ENCODE measurements around the gene CLDN2. TPM values are rescaled to one million over a fixed set of nuclear protein-coding genes. Genes with fewer than 3 reads are reported as not detected.
"Not testable (repeated sequence)": the region's sequence is repeated elsewhere in the genome, so short reads cannot be mapped to it uniquely, and the experiment has no call there.

Gene CLDN2
- total RNA-seq, 4 donors from 2014 or later, result 0.11 to 0.17 TPM; not detected in 2

DNA sequence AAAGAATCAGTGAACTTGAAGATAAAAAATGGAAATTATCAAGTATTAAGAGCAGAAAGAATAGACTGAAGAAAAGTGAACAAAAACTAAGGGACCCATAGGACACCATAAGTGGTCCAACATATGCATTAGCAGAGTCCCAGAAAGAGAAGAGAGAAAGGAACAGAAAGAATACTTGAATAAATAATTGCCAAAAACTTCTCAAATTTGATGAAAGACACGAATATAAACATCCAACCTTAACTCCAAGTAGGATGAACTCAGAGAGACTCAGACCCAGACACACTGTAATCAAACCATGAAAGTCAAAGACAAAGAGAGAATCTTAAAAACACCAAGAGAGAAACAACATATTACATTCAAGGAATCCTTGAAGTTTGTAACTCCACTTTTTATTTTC lies 44.1 kb downstream of the CLDN2 start:
- DNase-seq (ENCODE audit: extremely low spot score), result no peak
- H3K4me1 ChIP-seq, result no peaks in the 10 kb centered on the region
- TF ChIP-seq EP300 (IDR thresholded peaks at IDR 0.05) (no peak), POLR2AphosphoS5 (IDR thresholded peaks at IDR 0.05) (no peak), POLR2A (IDR thresholded peaks at IDR 0.05; ENCODE audit: low read depth) (no peak)
- TF ChIP-seq, protein P1, sequence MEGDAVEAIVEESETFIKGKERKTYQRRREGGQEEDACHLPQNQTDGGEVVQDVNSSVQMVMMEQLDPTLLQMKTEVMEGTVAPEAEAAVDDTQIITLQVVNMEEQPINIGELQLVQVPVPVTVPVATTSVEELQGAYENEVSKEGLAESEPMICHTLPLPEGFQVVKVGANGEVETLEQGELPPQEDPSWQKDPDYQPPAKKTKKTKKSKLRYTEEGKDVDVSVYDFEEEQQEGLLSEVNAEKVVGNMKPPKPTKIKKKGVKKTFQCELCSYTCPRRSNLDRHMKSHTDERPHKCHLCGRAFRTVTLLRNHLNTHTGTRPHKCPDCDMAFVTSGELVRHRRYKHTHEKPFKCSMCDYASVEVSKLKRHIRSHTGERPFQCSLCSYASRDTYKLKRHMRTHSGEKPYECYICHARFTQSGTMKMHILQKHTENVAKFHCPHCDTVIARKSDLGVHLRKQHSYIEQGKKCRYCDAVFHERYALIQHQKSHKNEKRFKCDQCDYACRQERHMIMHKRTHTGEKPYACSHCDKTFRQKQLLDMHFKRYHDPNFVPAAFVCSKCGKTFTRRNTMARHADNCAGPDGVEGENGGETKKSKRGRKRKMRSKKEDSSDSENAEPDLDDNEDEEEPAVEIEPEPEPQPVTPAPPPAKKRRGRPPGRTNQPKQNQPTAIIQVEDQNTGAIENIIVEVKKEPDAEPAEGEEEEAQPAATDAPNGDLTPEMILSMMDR (IDR thresholded peaks at IDR 0.05), result no peak
- intact Hi-C loops (cut with DNase I), result no loop called here
- no peak overlapping the region for H3K27ac ChIP-seq (replicated peaks in 1 of 4)
- H3K27me3 ChIP-seq, result no peaks in the 10 kb centered on the region
- H3K36me3 ChIP-seq, result peaks cover 5 to 22% (median 11%) of the 10 kb centered on the region in 4 donors
- 46% methylated on average over 1 of the region's 1 CpG for WGBS
- no peak overlapping the region for H3K4me3 ChIP-seq
- peaks cover 0 to 6% (median 0%) of the 10 kb centered on the region in 4 donors for H3K9me3 ChIP-seq

DNA sequence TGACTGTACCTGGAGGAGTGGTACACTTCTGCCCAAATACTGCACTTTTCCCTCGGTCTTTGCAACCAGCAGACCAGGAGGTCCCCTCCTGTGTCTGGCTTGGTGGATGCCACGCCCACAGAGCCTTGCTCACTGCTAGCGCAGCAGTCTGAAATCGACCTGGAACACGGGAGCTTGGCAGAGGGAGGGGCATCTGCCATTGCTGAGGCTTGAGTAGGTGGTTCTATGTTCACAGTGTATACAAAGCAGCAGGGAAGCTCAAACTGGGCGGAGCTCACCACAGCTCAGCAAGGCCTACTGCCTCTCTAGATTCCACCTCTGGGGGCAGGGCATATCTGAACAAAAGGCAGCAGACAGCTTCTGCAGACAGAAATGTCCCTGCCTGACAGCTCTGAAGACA lies 46.3 kb downstream of the CLDN2 start:
- H3K4me1 ChIP-seq, result not testable (repeated sequence)
- WGBS, result 80% methylated on average over 1 of the region's 6 CpGs

DNA sequence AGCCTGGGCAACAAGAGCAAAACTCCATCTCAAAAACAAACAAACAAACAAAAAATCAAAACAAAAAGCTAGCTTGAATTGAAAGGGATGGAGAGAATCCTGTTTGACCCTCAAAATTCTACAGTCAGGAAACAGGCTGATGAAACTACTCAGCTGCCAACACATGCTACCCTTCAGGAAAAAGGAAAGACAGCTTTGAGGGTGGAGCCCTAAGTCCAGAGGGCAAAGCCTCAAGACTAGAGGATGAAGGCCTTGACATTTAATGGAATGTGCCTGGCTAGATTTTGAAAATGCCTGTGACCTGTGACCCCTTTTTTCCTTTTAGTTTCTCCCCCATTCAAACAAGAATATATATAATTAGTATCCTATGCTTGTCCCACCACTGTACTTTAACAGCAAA lies 52.7 kb downstream of the CLDN2 start:
- Histone ChIP-seq H3K27me3 (no peaks in the 10 kb centered on the region), H3K36me3 (no peaks in the 10 kb centered on the region), H3K9me3 (peaks cover 0 to 4% (median 0%) of the 10 kb centered on the region in 4 donors), H3K4me3 (no peak overlapping the region), H3K4me1 (no peaks in the 10 kb centered on the region), H3K27ac (replicated peaks in 1 of 4) (no peak overlapping the region)
- intact Hi-C loops (cut with DNase I), result no loop called here
- no peak for TF ChIP-seq EP300 (IDR thresholded peaks at IDR 0.05)
- no peak for TF ChIP-seq POLR2AphosphoS5 (IDR thresholded peaks at IDR 0.05)
- TF ChIP-seq, protein P1 (IDR thresholded peaks at IDR 0.05), result no peak
- no peak for DNase-seq (ENCODE audit: extremely low spot score)

More for the DNA sequence above, 46.3 kb downstream of the CLDN2 start:
- H3K4me3 ChIP-seq; H3K27me3 ChIP-seq; DNase-seq (ENCODE audit: extremely low spot score); H3K9me3 ChIP-seq; H3K27ac ChIP-seq (replicated peaks in 1 of 4); intact Hi-C loops (cut with DNase I); H3K36me3 ChIP-seq: not testable (repeated sequence)

DNA sequence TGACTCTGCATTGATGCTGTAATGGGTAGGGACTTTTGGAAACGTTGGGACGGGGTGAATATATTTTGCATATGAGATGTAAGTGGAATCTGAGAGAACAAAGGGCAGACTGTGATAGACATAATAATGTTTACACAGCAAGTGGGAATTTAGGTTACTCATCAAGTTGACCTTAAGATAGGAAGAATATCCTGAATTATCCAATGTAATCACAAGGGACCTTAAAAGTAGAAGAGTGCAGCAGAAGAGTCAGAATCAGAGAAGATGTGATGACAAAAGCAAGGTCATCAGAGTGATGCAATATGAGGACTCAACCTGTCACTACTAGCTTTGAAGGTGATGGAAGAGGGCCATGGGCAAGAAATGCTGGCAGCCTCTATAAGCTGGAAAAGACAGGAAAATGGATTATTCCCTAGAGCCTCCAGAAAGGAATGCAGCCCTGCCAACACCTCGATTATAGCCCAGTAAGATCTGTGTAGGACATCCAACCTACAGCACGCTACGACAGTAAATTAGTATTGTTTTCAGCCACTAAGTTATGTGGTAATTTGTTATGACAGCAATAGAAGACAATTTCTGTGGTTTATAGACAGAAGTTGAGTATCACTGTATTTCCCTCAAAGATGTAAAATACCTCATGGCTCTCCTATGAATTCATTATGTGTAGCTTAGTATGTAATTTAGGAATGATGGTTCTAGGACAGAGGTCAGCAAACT lies 53.4 kb downstream of the CLDN2 start:
- WGBS, result 55% methylated on average over 5 of the region's 5 CpGs
- Histone ChIP-seq H3K27ac (replicated peaks in 1 of 4) (no peak overlapping the region), H3K4me1 (no peaks in the 10 kb centered on the region), H3K36me3 (no peaks in the 10 kb centered on the region), H3K4me3 (no peak overlapping the region), H3K27me3 (no peaks in the 10 kb centered on the region), H3K9me3 (no peaks in the 10 kb centered on the region)
- DNase-seq (ENCODE audit: extremely low spot score), result no peak
- intact Hi-C loops (cut with DNase I), result no loop called here
- TF ChIP-seq, protein P1 (IDR thresholded peaks at IDR 0.05), result no peak
- no peak for TF ChIP-seq POLR2A (IDR thresholded peaks at IDR 0.05; ENCODE audit: low read depth)
- no peak for TF ChIP-seq EP300 (IDR thresholded peaks at IDR 0.05)
- no peak for TF ChIP-seq POLR2AphosphoS5 (IDR thresholded peaks at IDR 0.05)

DNA sequence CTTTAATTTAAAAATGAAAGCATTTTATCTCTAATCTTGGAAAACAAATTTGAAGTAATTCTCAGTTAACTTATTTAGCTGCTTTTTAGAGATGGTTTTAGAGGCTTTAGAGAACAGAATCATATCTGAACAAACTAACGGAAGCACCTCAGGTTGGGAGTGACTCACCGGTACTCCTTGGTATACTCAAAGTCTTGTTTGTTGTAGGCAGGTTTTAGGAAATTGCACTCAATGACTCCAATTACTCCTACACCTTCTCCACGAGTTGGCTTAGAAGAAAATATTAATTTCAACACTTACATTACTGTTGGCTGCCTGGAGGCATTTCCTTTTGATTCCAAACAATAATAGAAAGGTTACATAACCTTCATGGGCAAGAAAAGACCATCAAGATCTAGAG lies 56.2 kb downstream of the CLDN2 start:
- Histone ChIP-seq H3K9me3 (no peaks in the 10 kb centered on the region), H3K27me3 (no peaks in the 10 kb centered on the region), H3K4me1 (no peaks in the 10 kb centered on the region), H3K27ac (replicated peaks in 1 of 4) (no peak overlapping the region), H3K4me3 (no peak overlapping the region), H3K36me3 (no peaks in the 10 kb centered on the region)
- intact Hi-C loops (cut with DNase I), result no loop called here
- no peak for DNase-seq (ENCODE audit: extremely low spot score)
- no peak for TF ChIP-seq EP300 (IDR thresholded peaks at IDR 0.05)
- TF ChIP-seq POLR2A (IDR thresholded peaks at IDR 0.05; ENCODE audit: low read depth), result no peak
- no peak for TF ChIP-seq POLR2AphosphoS5 (IDR thresholded peaks at IDR 0.05)
- TF ChIP-seq, protein P1 (IDR thresholded peaks at IDR 0.05), result no peak
- WGBS, result 72% methylated on average over 3 of the region's 3 CpGs

Other genes starting within 250 kb of the CLDN2 start
- gene RNF128, start 193.7 kb upstream of the CLDN2 start, total RNA-seq, result under 1 TPM in 3 of 4 donors, not detected in 1; under 0.01 to 0.17 (median 0.13) TPM
- gene TBC1D8B, start 117.7 kb upstream of the CLDN2 start, total RNA-seq, result 1 to 10 TPM; 2.5 to 5.0 (median 3.6) TPM
- gene RIPPLY1, start 17.1 kb upstream of the CLDN2 start, total RNA-seq, result not detected
- gene MORC4, start 79.8 kb downstream of the CLDN2 start, total RNA-seq, result 10 to 100 TPM in 2 of 4 donors, 1 to 10 TPM in 2; 9.8 to 11.1 (median 10.2) TPM
- 10 to 100 TPM; 14.1 to 18.7 (median 15.3) TPM for gene RBM41, start 198.4 kb downstream of the CLDN2 start, total RNA-seq